ENCODE measurements around the gene TMED9.

GRCh38 chr5:177610770-177611445 is 18.9 kb downstream of the TMED9 start:
- TF ChIP-seq, protein P1, sequence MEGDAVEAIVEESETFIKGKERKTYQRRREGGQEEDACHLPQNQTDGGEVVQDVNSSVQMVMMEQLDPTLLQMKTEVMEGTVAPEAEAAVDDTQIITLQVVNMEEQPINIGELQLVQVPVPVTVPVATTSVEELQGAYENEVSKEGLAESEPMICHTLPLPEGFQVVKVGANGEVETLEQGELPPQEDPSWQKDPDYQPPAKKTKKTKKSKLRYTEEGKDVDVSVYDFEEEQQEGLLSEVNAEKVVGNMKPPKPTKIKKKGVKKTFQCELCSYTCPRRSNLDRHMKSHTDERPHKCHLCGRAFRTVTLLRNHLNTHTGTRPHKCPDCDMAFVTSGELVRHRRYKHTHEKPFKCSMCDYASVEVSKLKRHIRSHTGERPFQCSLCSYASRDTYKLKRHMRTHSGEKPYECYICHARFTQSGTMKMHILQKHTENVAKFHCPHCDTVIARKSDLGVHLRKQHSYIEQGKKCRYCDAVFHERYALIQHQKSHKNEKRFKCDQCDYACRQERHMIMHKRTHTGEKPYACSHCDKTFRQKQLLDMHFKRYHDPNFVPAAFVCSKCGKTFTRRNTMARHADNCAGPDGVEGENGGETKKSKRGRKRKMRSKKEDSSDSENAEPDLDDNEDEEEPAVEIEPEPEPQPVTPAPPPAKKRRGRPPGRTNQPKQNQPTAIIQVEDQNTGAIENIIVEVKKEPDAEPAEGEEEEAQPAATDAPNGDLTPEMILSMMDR (IDR thresholded peaks at IDR 0.05) = no peak
- TF ChIP-seq POLR2A (IDR thresholded peaks at IDR 0.05) = no peak
